AG04449 (cell line): ENCODE data around the gene ETV2.
"Not testable (repeated sequence)": the region's sequence is repeated elsewhere in the genome, so short reads cannot be mapped to it uniquely, and the experiment has no call there.

Source experiments
- CTCF ChIA-PET: fragments of 350-600 bp; formaldehyde crosslinking; extraction: SDS; loops from one replicate; lab custom pipeline; 2021; ENCODE audit warnings: antibody characterized with exemption; lab: Yijun Ruan, JAX
- POLR2A ChIA-PET: fragments of 400-600, 350-600 bp; formaldehyde crosslinking; extraction: SDS; loops from one replicate; lab custom pipeline; 2020; ENCODE audit warnings: antibody characterized with exemption, inconsistent platforms; lab: Yijun Ruan, JAX
- DNase-seq: peaks from one replicate; pipeline ENCODE4 v3.0.0-alpha.2; 2010; ENCODE audit warnings: low read depth, low spot score
- H3K4me3 ChIP-seq: 2 replicates; pipeline ENCODE4 v1.5.1; 2011; ENCODE audit warnings: low read depth, mild to moderate bottlenecking, control low read depth, low read length
- CTCF ChIP-seq: IDR thresholded peaks from one replicate; pipeline ENCODE4 v1.5.1; 2011; ENCODE audit warnings: mild to moderate bottlenecking, moderate library complexity, low read length, control low read depth, inconsistent platforms; ENCODE audit not compliant: insufficient read depth; ENCODE audit errors: missing control alignments

ETV2 gene

GRCh38 chr19:35644206-35644986 is 2.9 kb downstream of the ETV2 start:
- ChIA-PET POLR2A (interaction anchor here (0.8 to 1.3 kb wide), 2 partner anchors 13 to 32 kb away, joined by 5 read pairs; partner anchors contain the start of gene HAUS5), CTCF (interaction anchor here (0.5 to 2.0 kb wide), 4 partner anchors 28 to 174 kb away, joined by 3 to 9 read pairs (median 4); no protein-coding TSS in a partner anchor)
- H3K4me3 ChIP-seq, result peak overlapping the region; percentile 64
- peak; percentile 37 for DNase-seq
- TF ChIP-seq CTCF, result no peak

GRCh38 chr19:35644987-35645679 is 3.6 kb downstream of the ETV2 start:
- peak overlapping the region; percentile 64 for H3K4me3 ChIP-seq
- no peak for TF ChIP-seq CTCF
- ChIA-PET CTCF (interaction anchor here (0.5 to 2.0 kb wide), 3 partner anchors 51 to 173 kb away, joined by 3 to 9 read pairs (median 3); no protein-coding TSS in a partner anchor), POLR2A (no interaction called here)
- DNase-seq, result no peak

GRCh38 chr19:35645680-35646511 is 4.4 kb downstream of the ETV2 start:
- POLR2A ChIA-PET, result interaction anchor here (0.7 kb wide), 1 partner anchor 85 kb away, joined by 3 read pairs; no protein-coding TSS in a partner anchor
- CTCF ChIA-PET, result interaction anchor here (0.6 kb wide), 1 partner anchor 50 kb away, joined by 3 read pairs; no protein-coding TSS in a partner anchor
- no peak for DNase-seq

GRCh38 chr19:35648017-35648961 is 6.7 kb downstream of the ETV2 start, which contains the start of gene COX6B1:
Gene COX6B1, plus strand, starts transcription at chr19:35648323. Its CDS starts 2,921 bp downstream, at chr19:35651244.
- peak within 1 kb of the TSS; percentile 93 for H3K4me3 ChIP-seq
- POLR2A ChIA-PET, result interaction anchor here (0.5 to 1.0 kb wide), 7 partner anchors 12 to 610 kb away, joined by 3 to 4 read pairs (median 3); partner anchors contain the start of gene LIN37
- peak; percentile 89 for DNase-seq
- CTCF ChIA-PET, result interaction anchor here (0.7 to 1.5 kb wide), 8 partner anchors 9 to 153 kb away, joined by 3 to 4 read pairs (median 3); no protein-coding TSS in a partner anchor
- no peak for TF ChIP-seq CTCF

More at GRCh38 chr19:35645680-35646511, 4.4 kb downstream of the ETV2 start:
- no peak overlapping the region for H3K4me3 ChIP-seq
- no peak for TF ChIP-seq CTCF

- ChIA-PET CTCF (no interaction called here), POLR2A (no interaction called here)
- no peak for TF ChIP-seq CTCF
- DNase-seq, result no peak
- no peak overlapping the region for H3K4me3 ChIP-seq
Observed at GRCh38 chr19:35650581-35650980, 9.0 kb downstream of the ETV2 start.

- not testable (repeated sequence) for H3K4me3 ChIP-seq, DNase-seq
- POLR2A ChIA-PET, result interaction anchor here (0.6 kb wide), 1 partner anchor 12 kb away, joined by 3 read pairs; the partner anchor contains the start of gene UPK1A
- CTCF ChIA-PET, result interaction anchor here (1.3 to 1.4 kb wide), 2 partner anchors 16 to 144 kb away, joined by 3 to 4 read pairs; no protein-coding TSS in a partner anchor
Observed at GRCh38 chr19:35654828-35655227, 13.3 kb downstream of the ETV2 start.
